Fibroblast of the aortic adventitia (primary cell): ENCODE results near the gene MSX2. TPM values are rescaled to one million over a fixed set of nuclear protein-coding genes. Genes with fewer than 3 reads are reported as not detected.
A peak's percentile ranks its signal among the peaks of the same experiment; 100 is the strongest.

ENCODE experiments used
- DNase-seq: peaks from one replicate; pipeline ENCODE4 v3.0.0-alpha.2; 2010; ENCODE audit warnings: low read depth
- H3K4me3 ChIP-seq: 2 replicates; pipeline ENCODE4 v1.5.1; 2011; ENCODE audit warnings: low read depth, mild to moderate bottlenecking, control low read depth, low read length, moderate library complexity
- CTCF ChIP-seq: IDR thresholded peaks from 2 replicates; pipeline ENCODE4 v1.5.1; 2011; ENCODE audit warnings: mild to moderate bottlenecking, low read length, control low read depth, inconsistent platforms; ENCODE audit not compliant: insufficient read depth
- total RNA-seq: library from RNA; depleted of rRNA; stranded (reverse); fragments of >200 nt; gene quantifications from 2 replicates; pipeline ENCODE4 v1.2.3, GENCODE V29; 2012; ENCODE audit warnings: low replicate concordance

MSX2 gene
- total RNA-seq, 1 donor: under 0.01 TPM

GRCh38 chr5:174721530-174722432, 2.6 kb upstream of the MSX2 start:
- DNase-seq: no peak
- no peak overlapping the region for H3K4me3 ChIP-seq
- no peak for TF ChIP-seq CTCF

- H3K4me3 ChIP-seq: no peak overlapping the region
- no peak for DNase-seq
- TF ChIP-seq CTCF: no peak
These were observed 1.9 kb upstream of the MSX2 start for GRCh38 chr5:174722500-174722899.

- no peak for TF ChIP-seq CTCF
- H3K4me3 ChIP-seq: no peak overlapping the region
- no peak for DNase-seq
These were observed 935 bp upstream of the MSX2 start for GRCh38 chr5:174723315-174723978.

GRCh38 chr5:174723979-174724483, 351 bp upstream of the MSX2 start:
- no peak for TF ChIP-seq CTCF
- no peak for DNase-seq
- H3K4me3 ChIP-seq: peak overlapping the region; percentile 57

GRCh38 chr5:174725261-174725990, 1.0 kb downstream of the MSX2 start:
- H3K4me3 ChIP-seq: peak overlapping the region; percentile 63
- TF ChIP-seq CTCF: no peak
- no peak for DNase-seq

GRCh38 chr5:174725991-174726601, 1.7 kb downstream of the MSX2 start:
- DNase-seq: no peak
- TF ChIP-seq CTCF: no peak
- no peak overlapping the region for H3K4me3 ChIP-seq
